Activated naive CD8-positive, alpha-beta T cell treated with anti-CD3 and anti-CD28 coated beads for 36 hours (primary cell): ENCODE results near the gene ANKS6. TPM values are rescaled to one million over a fixed set of nuclear protein-coding genes. Genes with fewer than 3 reads are reported as not detected.
A peak's percentile ranks its signal among the peaks of the same experiment; 100 is the strongest.

Experiments used
- DNase-seq: peaks from one replicate; pipeline ENCODE4 v3.0.0; 2021
- H3K27ac Mint-ChIP-seq: one replicate; pipeline ENCODE4 v1.8.0; 2022; ENCODE audit warnings: mild to moderate bottlenecking, moderate library complexity, mixed read lengths
- H3K27me3 Mint-ChIP-seq: one replicate; pipeline ENCODE4 v1.8.0; 2022; ENCODE audit warnings: mild to moderate bottlenecking, mixed read lengths
- H3K36me3 Mint-ChIP-seq: one replicate; pipeline ENCODE4 v1.8.0; 2021; ENCODE audit warnings: mild to moderate bottlenecking, mixed read lengths
- H3K4me1 Mint-ChIP-seq: one replicate; pipeline ENCODE4 v1.8.0; 2021; ENCODE audit warnings: mixed read lengths
- H3K4me3 Mint-ChIP-seq: one replicate; pipeline ENCODE4 v1.8.0; 2022; ENCODE audit warnings: mild to moderate bottlenecking, moderate library complexity, mixed read lengths
- H3K9me3 Mint-ChIP-seq: one replicate; pipeline ENCODE4 v1.8.0; 2022; ENCODE audit warnings: mixed read lengths
- total RNA-seq, 2 experiments: library from RNA; stranded (reverse); gene quantifications; one replicate each; pipeline ENCODE4 v1.2.3, GENCODE V29; 2021

The ANKS6 gene
- total RNA-seq, 2 experiments from 2014 or later, result 17.9 to 21.8 TPM

DNA sequence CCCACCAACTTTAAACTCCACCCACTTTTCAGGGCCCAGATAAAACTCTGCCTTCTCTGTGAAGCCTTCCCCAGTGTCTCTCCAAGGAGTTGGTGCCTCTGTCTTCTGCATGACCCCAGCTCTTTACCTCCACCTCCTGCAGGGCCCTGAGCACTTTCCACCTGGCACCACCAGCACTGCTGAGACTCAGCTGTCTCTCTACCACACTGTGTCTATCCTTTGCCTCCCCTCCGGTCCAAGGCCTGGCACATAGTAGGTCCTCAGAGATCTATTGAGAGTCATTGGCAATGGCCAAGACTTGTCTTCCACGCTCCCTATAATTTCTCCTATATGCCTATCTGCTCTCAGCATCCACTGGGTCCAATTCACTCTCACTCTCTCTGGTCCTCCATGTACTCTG is 74.7 kb downstream of the ANKS6 start:
- peaks cover 38% of the 10 kb centered on the region for H3K27me3 Mint-ChIP-seq
- H3K4me3 Mint-ChIP-seq, result no peak overlapping the region
- H3K27ac Mint-ChIP-seq, result no peak overlapping the region
- peaks cover 3% of the 10 kb centered on the region for H3K9me3 Mint-ChIP-seq
- no peaks in the 10 kb centered on the region for H3K36me3 Mint-ChIP-seq
- DNase-seq, result no peak
- H3K4me1 Mint-ChIP-seq, result no peaks in the 10 kb centered on the region

- Mint-ChIP-seq H3K9me3 (peaks cover 3% of the 10 kb centered on the region), H3K4me3 (no peak overlapping the region), H3K27me3 (peaks cover 48% of the 10 kb centered on the region), H3K4me1 (no peaks in the 10 kb centered on the region), H3K27ac (no peak overlapping the region), H3K36me3 (no peaks in the 10 kb centered on the region)
- DNase-seq, result no peak
These were observed 76.0 kb downstream of the ANKS6 start for GRCh38 chr9:98720402-98720801.

DNA sequence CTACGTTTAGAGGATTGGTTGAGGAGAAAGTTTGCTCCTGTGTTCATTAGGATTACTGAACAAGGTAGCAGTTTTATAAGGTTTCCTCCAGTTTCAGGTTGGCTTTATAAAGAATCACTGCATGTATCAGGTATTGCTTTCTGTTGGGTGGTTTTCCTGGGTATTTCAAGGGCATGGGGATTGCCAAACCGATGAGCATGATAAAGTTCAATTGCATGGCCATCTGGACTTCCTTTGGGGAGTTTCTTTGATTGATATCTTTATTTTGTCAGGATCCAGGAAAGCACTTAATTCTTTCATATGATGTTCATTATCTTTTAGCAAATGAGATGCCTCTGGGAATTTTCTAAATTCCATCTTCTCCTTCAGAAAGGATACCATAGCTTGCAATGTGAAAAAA is 77.3 kb downstream of the ANKS6 start:
- Mint-ChIP-seq H3K4me3 (no peak overlapping the region), H3K4me1 (no peaks in the 10 kb centered on the region), H3K9me3 (no peaks in the 10 kb centered on the region), H3K27me3 (peaks cover 50% of the 10 kb centered on the region), H3K36me3 (no peaks in the 10 kb centered on the region), H3K27ac (no peak overlapping the region)
- DNase-seq, result no peak

GRCh38 chr9:98714833-98715232 is 81.5 kb downstream of the ANKS6 start:
- no peak for DNase-seq
- no peak overlapping the region for H3K27ac Mint-ChIP-seq
- no peaks in the 10 kb centered on the region for H3K4me1 Mint-ChIP-seq
- no peak overlapping the region for H3K4me3 Mint-ChIP-seq
- H3K27me3 Mint-ChIP-seq, result peaks cover 48% of the 10 kb centered on the region
- H3K36me3 Mint-ChIP-seq, result no peaks in the 10 kb centered on the region
- H3K9me3 Mint-ChIP-seq, result no peaks in the 10 kb centered on the region

GRCh38 chr9:98712987-98713386 is 83.4 kb downstream of the ANKS6 start:
- Mint-ChIP-seq H3K27me3 (peaks cover 58% of the 10 kb centered on the region), H3K4me1 (no peaks in the 10 kb centered on the region), H3K4me3 (no peak overlapping the region), H3K36me3 (no peaks in the 10 kb centered on the region), H3K9me3 (no peaks in the 10 kb centered on the region), H3K27ac (no peak overlapping the region)
- DNase-seq, result no peak

GRCh38 chr9:98709968-98710965 is 86.1 kb downstream of the ANKS6 start:
- Mint-ChIP-seq H3K27ac (no peak overlapping the region), H3K4me1 (no peaks in the 10 kb centered on the region), H3K4me3 (peak overlapping the region; percentile 33), H3K9me3 (no peaks in the 10 kb centered on the region), H3K27me3 (peaks cover 65% of the 10 kb centered on the region), H3K36me3 (no peaks in the 10 kb centered on the region)
- no peak for DNase-seq

GRCh38 chr9:98708933-98709911 is 87.1 kb downstream of the ANKS6 start, which contains the start of gene GABBR2:
Gene GABBR2 (minus strand): TSS chr9:98708935. CDS start chr9:98708737, 198 bp downstream.
- H3K4me3 Mint-ChIP-seq, result peak within 1 kb of the TSS; percentile 33
- H3K4me1 Mint-ChIP-seq, result no peaks in the 10 kb centered on the region
- DNase-seq, result no peak
- no peaks in the 10 kb centered on the region for H3K36me3 Mint-ChIP-seq
- no peak within 1 kb of the TSS for H3K27ac Mint-ChIP-seq
- peaks cover 71% of the 10 kb centered on the region for H3K27me3 Mint-ChIP-seq
- no peaks in the 10 kb centered on the region for H3K9me3 Mint-ChIP-seq

- no peak for DNase-seq
- Mint-ChIP-seq H3K36me3 (no peaks in the 10 kb centered on the region), H3K27me3 (peaks cover 72% of the 10 kb centered on the region), H3K4me1 (no peaks in the 10 kb centered on the region), H3K27ac (no peak overlapping the region), H3K4me3 (no peak overlapping the region), H3K9me3 (no peaks in the 10 kb centered on the region)
These were observed 88.0 kb downstream of the ANKS6 start for GRCh38 chr9:98708103-98708932.

GRCh38 chr9:98707166-98708102 is 88.9 kb downstream of the ANKS6 start:
- H3K4me3 Mint-ChIP-seq, result no peak overlapping the region
- H3K27ac Mint-ChIP-seq, result no peak overlapping the region
- no peaks in the 10 kb centered on the region for H3K36me3 Mint-ChIP-seq
- H3K27me3 Mint-ChIP-seq, result peaks cover 77% of the 10 kb centered on the region
- no peaks in the 10 kb centered on the region for H3K9me3 Mint-ChIP-seq
- no peaks in the 10 kb centered on the region for H3K4me1 Mint-ChIP-seq
- DNase-seq, result peak; percentile 40

- H3K36me3 Mint-ChIP-seq, result no peaks in the 10 kb centered on the region
- H3K27ac Mint-ChIP-seq, result no peak overlapping the region
- no peak overlapping the region for H3K4me3 Mint-ChIP-seq
- DNase-seq, result no peak
- H3K4me1 Mint-ChIP-seq, result no peaks in the 10 kb centered on the region
- no peaks in the 10 kb centered on the region for H3K9me3 Mint-ChIP-seq
- H3K27me3 Mint-ChIP-seq, result peaks cover 78% of the 10 kb centered on the region
These were observed 89.6 kb downstream of the ANKS6 start for GRCh38 chr9:98706651-98707165.

GRCh38 chr9:98702835-98703380 is 93.4 kb downstream of the ANKS6 start:
- peaks cover 53% of the 10 kb centered on the region for H3K27me3 Mint-ChIP-seq
- no peaks in the 10 kb centered on the region for H3K9me3 Mint-ChIP-seq
- no peaks in the 10 kb centered on the region for H3K4me1 Mint-ChIP-seq
- H3K36me3 Mint-ChIP-seq, result no peaks in the 10 kb centered on the region
- no peak overlapping the region for H3K27ac Mint-ChIP-seq
- no peak for DNase-seq
- H3K4me3 Mint-ChIP-seq, result no peak overlapping the region

DNA sequence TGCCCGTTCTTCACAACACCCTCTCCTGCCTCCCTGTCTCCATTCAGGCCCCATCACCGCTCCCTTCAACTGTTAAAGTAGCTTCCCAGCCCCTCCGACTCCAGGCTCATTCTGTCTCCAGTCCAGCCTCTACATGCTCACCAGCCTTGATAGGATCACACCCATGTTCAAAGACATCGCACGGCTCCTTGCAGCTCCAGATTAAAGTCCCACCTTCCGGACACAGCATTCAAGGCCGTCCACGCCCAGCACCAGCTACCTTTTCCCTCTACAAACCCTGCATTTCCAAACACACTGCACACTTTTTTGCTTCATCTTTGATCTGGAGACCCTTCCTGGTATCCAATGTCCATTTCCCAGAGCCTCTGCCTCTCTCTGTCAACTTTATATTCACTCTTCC is 94.0 kb downstream of the ANKS6 start:
- no peaks in the 10 kb centered on the region for H3K9me3 Mint-ChIP-seq
- H3K36me3 Mint-ChIP-seq, result no peaks in the 10 kb centered on the region
- no peaks in the 10 kb centered on the region for H3K4me1 Mint-ChIP-seq
- no peak for DNase-seq
- no peak overlapping the region for H3K27ac Mint-ChIP-seq
- H3K27me3 Mint-ChIP-seq, result peaks cover 50% of the 10 kb centered on the region
- H3K4me3 Mint-ChIP-seq, result no peak overlapping the region

DNA sequence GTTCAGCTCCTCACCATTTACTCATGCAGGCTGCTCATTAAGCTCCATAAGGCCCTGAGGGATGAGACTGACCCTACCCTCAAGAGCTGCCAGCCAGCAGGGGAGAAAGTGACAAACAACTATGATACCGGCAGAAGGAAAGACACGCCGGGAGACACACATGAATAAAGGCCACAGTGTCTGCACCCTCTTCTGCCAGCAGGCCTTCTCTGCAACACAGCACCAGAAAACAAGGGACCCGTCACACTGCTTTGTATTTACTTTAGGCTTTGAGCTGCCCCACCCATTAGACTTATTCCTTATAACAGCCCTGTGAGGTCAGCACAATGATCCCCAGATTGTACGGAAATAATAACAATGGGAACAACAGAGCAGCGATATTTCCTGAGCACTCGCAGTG is 94.8 kb downstream of the ANKS6 start:
- Mint-ChIP-seq H3K36me3 (no peaks in the 10 kb centered on the region), H3K27me3 (peaks cover 49% of the 10 kb centered on the region)

More for the DNA sequence above, 94.8 kb downstream of the ANKS6 start:
- DNase-seq, result no peak
- no peak overlapping the region for H3K27ac Mint-ChIP-seq
- no peaks in the 10 kb centered on the region for H3K4me1 Mint-ChIP-seq
- no peaks in the 10 kb centered on the region for H3K9me3 Mint-ChIP-seq
- no peak overlapping the region for H3K4me3 Mint-ChIP-seq
